Measurements from ENCODE around the gene KRTAP9-6. TPM values are rescaled to one million over a fixed set of nuclear protein-coding genes. Genes with fewer than 3 reads are reported as not detected.

KRTAP9-6 gene
- polyA plus RNA-seq, 2 of the 4 experiments (the other 2 are of a cell fraction), result not detected

DNA sequence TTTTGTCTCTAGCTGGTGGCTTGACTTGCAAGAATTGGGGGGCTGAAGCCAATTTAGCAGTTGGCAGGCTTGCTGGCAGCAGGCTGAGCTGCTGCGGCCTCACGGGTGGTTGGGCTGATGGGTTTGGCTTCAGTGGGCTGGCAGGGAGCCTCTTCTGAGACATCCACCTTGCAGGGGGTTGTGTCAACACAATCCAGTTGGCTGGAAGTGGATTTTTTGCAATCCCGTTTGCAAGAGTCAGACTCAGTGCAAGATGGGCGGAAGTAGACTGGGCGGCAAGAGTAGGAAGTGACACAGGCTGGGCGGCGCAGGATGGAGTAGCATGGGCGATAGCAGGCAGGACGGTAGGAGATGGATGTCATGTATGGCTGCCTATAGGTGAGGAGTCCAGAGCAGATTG is 42.5 kb downstream of the KRTAP9-6 start:
- TF ChIP-seq HDAC2 (IDR thresholded peaks at IDR 0.05) (no peak), CBX2 (IDR thresholded peaks at IDR 0.05; ENCODE audit: borderline replicate concordance, low read depth) (no peak), HOXA7 (CRISPR knock-in tag; IDR thresholded peaks at IDR 0.05) (no peak)
- TF ChIP-seq, protein P1, sequence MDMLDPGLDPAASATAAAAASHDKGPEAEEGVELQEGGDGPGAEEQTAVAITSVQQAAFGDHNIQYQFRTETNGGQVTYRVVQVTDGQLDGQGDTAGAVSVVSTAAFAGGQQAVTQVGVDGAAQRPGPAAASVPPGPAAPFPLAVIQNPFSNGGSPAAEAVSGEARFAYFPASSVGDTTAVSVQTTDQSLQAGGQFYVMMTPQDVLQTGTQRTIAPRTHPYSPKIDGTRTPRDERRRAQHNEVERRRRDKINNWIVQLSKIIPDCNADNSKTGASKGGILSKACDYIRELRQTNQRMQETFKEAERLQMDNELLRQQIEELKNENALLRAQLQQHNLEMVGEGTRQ (IDR thresholded peaks at IDR 0.05), result no peak
- ChIA-PET POLR2A (no interaction called here), CTCF (interaction anchor here (1.2 to 3.2 kb wide), 6 partner anchors 9 to 450 kb away, joined by 3 to 23 read pairs (median 4); no protein-coding TSS in a partner anchor)
- H3K4me2 ChIP-seq, result no peak overlapping the region
- no peaks in the 10 kb centered on the region for H3K4me1 ChIP-seq
- H3K27ac ChIP-seq, result no peak overlapping the region
- no peak; a peak in 1 of 6 replicates for ATAC-seq
- WGBS (ENCODE audit: missing lambda C conversion rate), result 93% methylated on average over 9 of the region's 9 CpGs
- no peak for DNase-seq (ENCODE audit: low read depth in 1 of 2, low spot score in 1 of 2)
- no peak overlapping the region for H3K4me3 ChIP-seq
- no peak for FAIRE-seq
- no peaks in the 10 kb centered on the region for H3K9me3 ChIP-seq

DNA sequence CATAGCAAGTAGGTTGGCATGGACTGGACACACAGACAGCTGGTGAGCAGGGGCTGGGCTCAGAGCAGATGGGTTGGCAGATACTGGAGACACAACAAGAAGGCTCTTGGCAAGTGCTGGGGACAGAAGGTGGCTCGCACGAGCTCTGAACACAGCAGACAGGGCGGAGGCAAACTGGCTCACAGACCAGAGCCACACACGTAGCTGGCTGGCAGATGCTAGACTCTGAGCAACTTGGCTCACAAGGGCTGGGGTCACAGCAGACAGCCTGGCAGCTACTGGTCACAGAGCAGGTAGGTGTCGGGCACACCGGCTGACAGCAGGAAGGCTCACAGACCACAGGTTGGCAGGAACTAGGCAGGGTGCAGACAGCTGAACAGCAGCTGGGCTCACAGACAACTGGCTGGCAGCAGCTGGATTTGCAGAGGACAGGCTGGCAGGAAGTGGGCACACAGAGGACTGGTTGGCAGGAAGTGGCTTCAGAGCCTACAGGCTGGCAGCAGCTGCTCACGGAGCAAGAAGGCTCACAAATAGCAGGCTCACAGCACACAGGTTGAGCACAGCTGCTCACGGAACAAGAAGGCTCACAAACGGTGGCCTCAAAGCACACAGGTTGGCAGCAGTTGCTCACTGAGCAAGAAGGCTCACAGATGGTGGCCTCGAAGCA is 43.2 kb downstream of the KRTAP9-6 start:
- ATAC-seq (peak; percentile 19 to 44; a peak in 1 of 6 replicates), DNase-seq (ENCODE audit: low read depth in 1 of 2, low spot score in 1 of 2) (no peak), FAIRE-seq (no peak)
- POLR2A ChIA-PET, result no interaction called here
- CTCF ChIA-PET, result interaction anchor here (1.1 to 3.2 kb wide), 7 partner anchors 14 to 451 kb away, joined by 3 to 23 read pairs (median 4); no protein-coding TSS in a partner anchor
- H3K4me1 ChIP-seq, result no peaks in the 10 kb centered on the region
- H3K4me3 ChIP-seq, result no peak overlapping the region
- H3K27ac ChIP-seq, result no peak overlapping the region
- no peaks in the 10 kb centered on the region for H3K9me3 ChIP-seq
- TF ChIP-seq REST (IDR thresholded peaks at IDR 0.05) (no peak), ZNF302 (CRISPR knock-in tag; IDR thresholded peaks at IDR 0.05) (no peak), SMC3 (IDR thresholded peaks at IDR 0.05) (no peak), CBX2 (IDR thresholded peaks at IDR 0.05; ENCODE audit: borderline replicate concordance, low read depth) (no peak), TFCP2L1 (CRISPR knock-in tag; IDR thresholded peaks at IDR 0.05) (no peak), ZC3H11A (IDR thresholded peaks at IDR 0.05) (no peak), CBX8 (IDR thresholded peaks at IDR 0.05) (no peak), PHF8 (IDR thresholded peaks at IDR 0.05; ENCODE audit: borderline replicate concordance, low read depth) (no peak), TP53 (CRISPR knock-in tag; IDR thresholded peaks at IDR 0.05) (no peak), CTCF (IDR thresholded peaks at IDR 0.05) (no peak), MAX (IDR thresholded peaks at IDR 0.05) (no peak), RARB (CRISPR knock-in tag; IDR thresholded peaks at IDR 0.05) (no peak), HOXB13 (CRISPR knock-in tag; IDR thresholded peaks at IDR 0.05; ENCODE audit: low read depth) (no peak), KDM5A (IDR thresholded peaks at IDR 0.05) (no peak), JUNB (IDR thresholded peaks at IDR 0.05) (no peak), RFX5 (IDR thresholded peaks at IDR 0.05) (no peak)
- TF ChIP-seq, protein P2, sequence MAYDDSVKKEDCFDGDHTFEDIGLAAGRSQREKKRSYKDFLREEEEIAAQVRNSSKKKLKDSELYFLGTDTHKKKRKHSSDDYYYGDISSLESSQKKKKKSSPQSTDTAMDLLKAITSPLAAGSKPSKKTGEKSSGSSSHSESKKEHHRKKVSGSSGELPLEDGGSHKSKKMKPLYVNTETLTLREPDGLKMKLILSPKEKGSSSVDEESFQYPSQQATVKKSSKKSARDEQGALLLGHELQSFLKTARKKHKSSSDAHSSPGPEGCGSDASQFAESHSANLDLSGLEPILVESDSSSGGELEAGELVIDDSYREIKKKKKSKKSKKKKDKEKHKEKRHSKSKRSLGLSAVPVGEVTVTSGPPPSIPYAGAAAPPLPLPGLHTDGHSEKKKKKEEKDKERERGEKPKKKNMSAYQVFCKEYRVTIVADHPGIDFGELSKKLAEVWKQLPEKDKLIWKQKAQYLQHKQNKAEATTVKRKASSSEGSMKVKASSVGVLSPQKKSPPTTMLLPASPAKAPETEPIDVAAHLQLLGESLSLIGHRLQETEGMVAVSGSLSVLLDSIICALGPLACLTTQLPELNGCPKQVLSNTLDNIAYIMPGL (CRISPR knock-in tag; IDR thresholded peaks at IDR 0.05; ENCODE audit: borderline replicate concordance), result no peak
- TF ChIP-seq, protein P3, sequence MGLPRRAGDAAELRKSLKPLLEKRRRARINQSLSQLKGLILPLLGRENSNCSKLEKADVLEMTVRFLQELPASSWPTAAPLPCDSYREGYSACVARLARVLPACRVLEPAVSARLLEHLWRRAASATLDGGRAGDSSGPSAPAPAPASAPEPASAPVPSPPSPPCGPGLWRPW (IDR thresholded peaks at IDR 0.05), result no peak
- TF ChIP-seq, protein P1 (IDR thresholded peaks at IDR 0.05), result no peak
- H3K4me2 ChIP-seq, result no peak overlapping the region
- WGBS (ENCODE audit: missing lambda C conversion rate), result 70% methylated on average over 10 of the region's 10 CpGs
